ENCODE results near the gene CFAP100.

Gene CFAP100

GRCh38 chr3:126424039-126424717 lies 29.5 kb downstream of the CFAP100 start:
- DNase-seq = no peak

GRCh38 chr3:126424751-126425150 lies 30.0 kb downstream of the CFAP100 start:
- no peak for DNase-seq

DNA sequence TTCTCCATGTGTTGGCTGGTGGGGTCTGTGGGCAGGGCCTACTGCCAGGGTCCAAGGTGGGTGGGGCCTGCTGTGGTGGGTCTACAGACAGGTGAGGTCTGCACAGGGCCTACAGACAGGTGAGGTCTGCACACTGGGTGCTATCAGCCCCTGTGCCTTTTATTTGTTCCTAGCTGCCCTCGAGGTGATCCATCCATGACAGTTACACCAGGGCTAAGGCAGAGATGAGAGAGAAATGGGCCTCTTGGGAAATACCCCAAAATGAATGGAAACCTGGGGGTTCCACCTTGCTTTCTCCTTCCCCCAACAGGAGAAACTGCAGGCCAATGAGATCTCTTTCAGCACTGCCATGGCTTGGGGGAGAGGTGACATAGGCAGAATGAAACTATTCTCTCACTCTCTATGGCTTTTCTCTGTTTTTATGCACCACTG lies 36.4 kb downstream of the CFAP100 start:
- DNase-seq = no peak

- no peak for DNase-seq
Observed at GRCh38 chr3:126432361-126433104, 37.8 kb downstream of the CFAP100 start.

- no peak for DNase-seq
Observed at GRCh38 chr3:126433105-126433430, 38.4 kb downstream of the CFAP100 start.

- DNase-seq = no peak
Observed at GRCh38 chr3:126433496-126434263, 39.0 kb downstream of the CFAP100 start.

GRCh38 chr3:126434264-126434590 lies 39.5 kb downstream of the CFAP100 start:
- no peak for DNase-seq

DNA sequence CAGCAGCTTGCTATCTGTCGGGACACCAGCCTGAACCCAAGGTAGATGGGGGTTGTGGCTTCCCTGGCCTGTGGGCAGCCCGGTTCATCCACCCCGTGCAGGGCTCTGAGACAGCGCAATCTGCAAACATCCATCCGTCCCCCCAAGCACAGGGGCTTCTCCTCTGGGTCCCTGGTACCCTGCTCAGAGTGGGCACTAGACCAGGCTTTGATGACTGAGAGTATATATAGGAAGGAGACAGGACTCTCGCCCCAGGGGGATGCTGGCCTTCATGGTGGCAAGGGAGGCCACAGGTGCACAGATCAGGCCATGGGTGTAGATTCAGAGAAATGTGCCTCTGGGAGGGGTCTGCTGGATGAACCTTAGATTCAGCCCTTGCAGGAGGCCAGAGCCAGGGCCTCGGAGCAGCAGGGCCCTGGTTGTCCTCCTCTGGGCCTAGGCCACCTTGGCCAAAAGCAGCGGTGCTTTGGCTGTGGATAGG lies 40.3 kb downstream of the CFAP100 start:
- no peak for DNase-seq

DNA sequence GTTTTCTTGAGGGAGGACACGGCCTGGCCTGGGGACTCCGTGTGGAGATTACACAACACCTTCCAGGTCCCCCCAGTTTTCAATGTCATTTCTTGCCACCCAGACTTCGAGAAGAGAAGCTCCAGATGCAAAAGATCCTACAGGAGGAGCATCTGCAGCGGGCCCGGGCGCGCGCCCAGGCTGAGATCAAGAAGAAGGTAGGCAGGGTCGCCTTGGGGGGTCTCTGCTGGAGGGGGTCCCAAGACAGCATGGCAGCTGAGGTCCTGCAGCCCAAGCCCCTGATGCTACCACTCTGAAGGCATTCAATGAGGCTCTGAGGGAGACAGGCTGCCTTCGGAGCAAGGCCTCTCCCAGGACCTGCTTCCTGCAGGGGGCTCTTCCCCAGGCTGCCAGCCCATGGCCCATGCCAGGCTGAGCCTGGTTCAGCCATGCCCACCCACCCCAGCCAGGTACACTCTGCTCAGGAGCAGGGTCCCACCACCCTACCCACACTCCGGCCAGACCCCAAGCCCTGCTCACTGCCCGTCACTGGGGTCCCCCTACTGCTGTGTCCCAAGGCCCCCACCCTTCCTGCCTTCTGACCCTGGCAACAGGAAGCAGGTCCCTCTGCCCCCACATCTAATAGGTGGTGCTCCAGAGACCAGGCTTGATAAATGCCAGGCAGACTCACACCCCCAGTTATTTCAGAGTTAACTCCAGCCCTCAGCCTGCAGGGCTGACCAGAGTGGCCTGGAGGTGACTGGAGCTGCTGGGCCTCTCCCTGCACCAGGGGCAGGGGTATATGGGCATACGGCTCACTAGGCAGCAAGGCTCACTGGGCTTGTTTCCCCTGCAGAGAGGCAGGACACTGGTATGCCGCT lies 41.0 kb downstream of the CFAP100 start:
- DNase-seq = no peak

DNA sequence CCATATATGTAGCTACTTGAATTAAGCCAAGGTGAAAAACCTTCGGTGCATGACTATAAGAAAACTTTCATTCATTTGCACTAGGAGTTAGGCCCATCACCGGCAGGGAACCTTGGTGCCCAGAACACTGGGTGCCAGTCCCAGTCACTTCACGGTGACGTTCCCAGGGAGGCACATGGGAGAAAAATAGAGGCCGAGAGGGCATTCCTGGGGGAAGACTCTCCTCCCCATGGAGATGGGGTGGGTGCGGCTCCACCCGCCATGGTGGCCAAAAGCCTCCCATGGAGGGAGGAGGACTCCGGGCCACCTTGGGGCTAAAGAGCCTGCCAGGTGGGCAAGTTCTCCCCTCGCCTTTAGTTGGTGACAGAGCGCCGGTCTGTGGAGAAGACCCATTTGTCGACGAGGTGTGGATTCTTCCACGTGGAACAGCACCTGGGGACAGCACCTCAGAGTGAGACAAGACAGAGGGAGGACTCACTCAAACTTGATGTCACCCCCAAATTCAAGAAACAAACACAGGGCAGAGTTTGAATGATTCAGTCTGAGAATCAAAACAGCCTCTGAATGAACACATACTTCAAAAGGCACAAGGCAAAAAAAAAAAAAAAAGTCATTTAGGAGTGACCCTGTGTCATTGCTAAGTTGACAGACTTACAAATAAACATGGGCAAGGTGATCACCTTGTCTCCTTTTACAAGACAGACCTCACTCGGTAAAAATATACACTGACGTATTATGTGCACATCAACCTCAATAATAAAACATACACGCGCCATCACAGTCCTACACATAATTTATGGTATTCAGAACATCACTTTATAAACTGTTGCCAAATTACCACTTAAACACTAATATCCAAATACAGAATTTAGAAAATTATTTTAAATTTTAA lies 42.4 kb downstream of the CFAP100 start:
- no peak for DNase-seq

DNA sequence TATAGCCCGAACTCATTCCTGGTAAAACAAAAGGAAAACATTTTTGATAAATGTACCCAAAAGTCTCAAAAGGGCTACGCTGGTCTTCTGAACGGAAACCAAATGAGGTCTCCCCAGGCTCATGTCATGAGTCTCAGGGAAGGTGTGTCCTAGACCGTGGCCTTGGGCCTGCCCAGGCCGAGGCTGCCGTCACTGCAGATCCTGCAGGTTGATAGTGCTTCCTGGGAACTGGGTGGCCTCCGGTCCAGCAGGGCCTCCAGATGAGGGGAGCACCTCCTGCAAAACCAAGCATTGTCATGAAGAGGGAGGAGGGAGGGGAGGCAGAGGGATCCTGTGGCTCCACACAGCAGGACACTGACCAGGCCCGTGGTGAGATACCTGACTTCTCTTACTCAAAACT lies 43.5 kb downstream of the CFAP100 start:
- DNase-seq = no peak

DNA sequence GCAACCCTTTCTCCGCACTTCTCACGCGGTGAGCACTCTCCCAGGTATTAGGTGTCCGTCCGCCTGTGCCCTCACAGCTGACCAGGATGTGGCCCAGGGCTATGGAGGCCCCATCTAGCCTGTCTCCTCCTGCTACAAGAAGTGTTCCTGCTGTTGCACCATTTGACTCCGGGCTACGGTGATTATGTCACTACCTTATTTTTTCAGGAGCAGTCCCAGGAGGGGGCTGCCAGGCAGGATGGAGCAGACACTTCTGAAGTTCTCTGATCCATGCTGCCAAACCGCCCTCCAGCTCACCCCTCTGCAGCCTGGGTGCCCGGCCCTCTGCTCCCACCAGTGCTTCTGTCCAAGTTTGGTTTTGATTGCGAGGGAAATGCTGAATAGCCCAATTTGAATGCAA lies 44.0 kb downstream of the CFAP100 start:
- DNase-seq = no peak

- no peak for DNase-seq
Observed at GRCh38 chr3:126439346-126439967, 44.7 kb downstream of the CFAP100 start.

DNA sequence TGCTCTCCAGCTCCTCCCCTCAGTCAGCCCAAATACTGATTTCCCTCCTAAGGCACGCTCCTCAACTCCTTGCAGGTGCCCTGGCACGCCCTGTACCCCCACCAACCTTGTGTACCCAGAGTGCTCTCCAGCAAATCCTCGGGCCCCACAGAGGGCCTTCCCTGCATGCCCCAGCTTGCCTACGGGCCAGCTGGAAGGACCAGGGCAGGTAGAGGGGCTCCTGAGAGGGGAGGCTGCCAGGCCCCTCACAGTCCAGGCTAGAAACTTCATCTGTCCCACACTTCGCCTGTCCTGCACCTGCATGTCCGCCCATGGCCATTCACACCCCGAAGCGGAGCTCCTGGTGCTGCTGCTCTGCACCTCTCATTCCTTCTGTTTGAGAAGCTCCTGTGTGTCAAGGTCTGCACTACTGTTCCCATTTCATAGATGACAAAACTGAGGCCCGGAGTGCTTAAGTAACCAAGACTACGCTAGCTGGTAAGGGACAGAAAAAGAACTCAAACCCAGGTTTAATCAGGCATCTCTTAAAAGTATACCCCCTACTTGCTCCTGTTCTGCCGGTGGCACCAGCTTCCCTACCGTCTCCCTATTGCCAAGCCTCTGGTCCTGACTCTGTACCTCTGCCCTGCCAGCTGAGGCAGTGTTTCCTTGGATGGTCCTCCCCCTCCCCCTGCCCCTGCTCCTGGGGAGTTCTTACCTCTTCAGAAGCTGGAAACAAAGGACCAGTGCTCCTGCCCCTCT lies 45.4 kb downstream of the CFAP100 start:
- no peak for DNase-seq

- no peak for DNase-seq
Observed at GRCh38 chr3:126440709-126440995, 45.9 kb downstream of the CFAP100 start.

DNA sequence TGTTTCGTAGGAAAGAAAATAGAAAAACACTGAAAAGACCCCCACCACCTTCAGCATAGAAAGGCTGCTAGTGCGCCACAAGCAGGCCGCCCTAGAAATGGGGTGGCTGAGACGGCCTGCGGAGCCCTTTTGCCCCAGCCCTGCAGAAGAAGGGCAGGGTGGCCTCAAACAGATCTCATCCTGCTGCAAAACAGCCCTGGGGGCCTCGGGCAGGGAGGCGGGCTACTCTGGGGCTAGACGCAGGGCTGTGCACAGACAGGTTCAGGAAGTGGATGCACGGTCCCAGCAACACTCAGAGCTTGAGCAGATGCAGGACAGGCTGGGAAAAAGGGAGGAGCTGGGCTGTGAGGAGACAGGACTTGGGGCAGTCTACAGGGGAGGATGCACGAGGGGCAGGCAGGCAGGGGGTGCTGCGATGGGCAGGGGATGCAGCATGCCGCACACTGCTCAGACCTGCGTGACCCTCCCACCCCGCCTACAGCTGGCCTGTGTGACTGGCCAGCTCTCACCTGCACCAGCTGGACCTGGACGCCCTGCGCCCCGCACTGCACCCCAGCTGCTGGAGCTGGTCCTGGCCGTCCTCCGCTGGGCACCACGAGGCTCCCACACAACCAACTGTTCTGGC lies 46.7 kb downstream of the CFAP100 start:
- DNase-seq = no peak

- DNase-seq = no peak
Observed at GRCh38 chr3:126442094-126442855, 47.6 kb downstream of the CFAP100 start.

- DNase-seq = no peak
Observed at GRCh38 chr3:126442856-126443242, 48.1 kb downstream of the CFAP100 start.

- DNase-seq = no peak
Observed at GRCh38 chr3:126445506-126445905, 50.8 kb downstream of the CFAP100 start.

- DNase-seq = no peak
Observed at GRCh38 chr3:126446301-126446700, 51.6 kb downstream of the CFAP100 start.

Measured in activated gamma-delta T cell (primary cell).